GM12878 (cell line): ENCODE results near the gene MESD. TPM values are rescaled to one million over a fixed set of nuclear protein-coding genes. Genes with fewer than 3 reads are reported as not detected.
A peak's percentile ranks its signal among the peaks of the same experiment; 100 is the strongest.

Source experiments
- ATAC-seq: fragments of 200-7000 bp; cut with Tn5 transposase; 3 replicates; pipeline ENCODE4 v1.9.1; 2020; ENCODE audit warnings: mild to moderate bottlenecking, moderate library complexity
- BruUV-seq: library from RNA; stranded (reverse); fragments of 400-500 nt; replicated peaks from 2 replicates; lab custom pipeline; 2021; lab: Mats Ljungman, UMichigan
- CTCF ChIA-PET: fragments of 300-600 bp; sonication (Branson Sonifier 250); formaldehyde crosslinking; extraction: SDS; loops from one replicate; lab custom pipeline; 2021; ENCODE audit warnings: inconsistent platforms; lab: Yijun Ruan, JAX
- POLR2A ChIA-PET: fragments of 350-600 bp; formaldehyde crosslinking; extraction: SDS; loops from one replicate; lab custom pipeline; 2021; ENCODE audit warnings: inconsistent platforms; lab: Charles Lee
- RAD21 ChIA-PET: fragments of 300-600 bp; sonication (Branson Sonifier 250); formaldehyde crosslinking; loops from one replicate; lab custom pipeline; 2023; ENCODE audit warnings: antibody characterized with exemption; ENCODE audit not compliant: unreplicated experiment; lab: Charles Lee
- SMC1A ChIA-PET: fragments of 300-600 bp; sonication (Branson Sonifier 250); formaldehyde crosslinking; loops from one replicate; lab custom pipeline; 2023; ENCODE audit not compliant: unreplicated experiment, uncharacterized antibody; lab: Charles Lee
- DNase-seq: peaks from one replicate; pipeline ENCODE4 v3.0.0-alpha.2; 2011; ENCODE audit warnings: low read depth, low spot score
- FAIRE-seq: peaks from 3 replicates; lab custom pipeline; 2011; peaks lifted over from hg19 to GRCh38; lab: Jason Lieb, UNC
- H2AFZ ChIP-seq: 2 replicates; pipeline ENCODE4 v1.6.0; 2011; ENCODE audit warnings: low read depth, low read length, control low read depth; ENCODE audit not compliant: control insufficient read depth
- H3K27ac ChIP-seq: 2 replicates; pipeline ENCODE4 v1.5.1; 2011; ENCODE audit warnings: control low read depth; ENCODE audit not compliant: control insufficient read depth, insufficient read depth
- H3K27me3 ChIP-seq, 2 experiments: replicated peaks in 1 of 2; 2 replicates each; pipeline versions ENCODE4 v1.6.0 to v1.6.1; 2011; ENCODE audit warnings: low read length in 1 of 2; ENCODE audit not compliant: control insufficient read depth in 2 of 2, insufficient read depth in 2 of 2
- H3K36me3 ChIP-seq, 2 experiments: 2 replicates each; pipeline ENCODE4 v1.5.1; 2011; ENCODE audit warnings: low read length in 1 of 2; ENCODE audit not compliant: control insufficient read depth in 2 of 2, insufficient read depth in 2 of 2
- H3K4me1 ChIP-seq: 2 replicates; pipeline ENCODE4 v1.6.1; 2011; ENCODE audit warnings: mild to moderate bottlenecking, low read length, moderate library complexity, mixed read lengths; ENCODE audit not compliant: control insufficient read depth, insufficient read depth
- H3K4me2 ChIP-seq: 2 replicates; pipeline ENCODE4 v1.6.0; 2011; ENCODE audit warnings: control low read depth; ENCODE audit not compliant: control insufficient read depth, insufficient read depth
- H3K4me3 ChIP-seq: fragments of 200-600 bp; sonication (generic); 2 replicates; pipeline ENCODE4 v1.5.1; 2016
- H3K79me2 ChIP-seq: 2 replicates; pipeline ENCODE4 v1.6.0; 2011; ENCODE audit warnings: low read length; ENCODE audit not compliant: control insufficient read depth, insufficient read depth
- H3K9ac ChIP-seq: 2 replicates; pipeline ENCODE4 v1.8.0; 2011; ENCODE audit warnings: low read length, control low read depth, mixed read lengths; ENCODE audit not compliant: control insufficient read depth, insufficient read depth
- H3K9me3 ChIP-seq: replicated peaks from 3 replicates; pipeline ENCODE4 v1.5.1; 2011; ENCODE audit warnings: mild to moderate bottlenecking, low read length; ENCODE audit not compliant: control insufficient read depth, insufficient read depth
- H4K20me1 ChIP-seq: 2 replicates; pipeline ENCODE4 v1.6.0; 2011; ENCODE audit not compliant: control insufficient read depth, insufficient read depth
- BMI1 ChIP-seq: fragments of 450-650 bp; IDR thresholded peaks from 2 replicates; pipeline ENCODE4 v1.6.1; 2016; ENCODE audit warnings: mild to moderate bottlenecking, moderate library complexity, borderline replicate concordance
- CHD4 ChIP-seq: fragments of 200-600 bp; sonication (generic); IDR thresholded peaks from 2 replicates; pipeline ENCODE4 v1.6.1; 2016; ENCODE audit warnings: mild to moderate bottlenecking
- GATAD2B ChIP-seq: fragments of 450-650 bp; conservative IDR thresholded peaks from 2 replicates; pipeline ENCODE4 v1.6.1; 2017; ENCODE audit warnings: low read depth, mild to moderate bottlenecking, moderate library complexity
- IKZF2 ChIP-seq, 2 experiments: fragments of 450-650 bp; IDR thresholded peaks; 2 replicates each; pipeline ENCODE4 v1.6.1; 2017; ENCODE audit warnings: mild to moderate bottlenecking in 2 of 2, moderate library complexity in 2 of 2
- KDM1A ChIP-seq: fragments of 200-600 bp; sonication (generic); IDR thresholded peaks from 2 replicates; pipeline ENCODE4 v1.6.1; 2016; ENCODE audit warnings: borderline replicate concordance
- MEF2B ChIP-seq: fragments of 450-650 bp; IDR thresholded peaks from 2 replicates; pipeline ENCODE4 v1.6.1; 2018; ENCODE audit warnings: mild to moderate bottlenecking, moderate library complexity; ENCODE audit not compliant: partially characterized antibody, poor library complexity, severe bottlenecking
- RAD21 ChIP-seq: IDR thresholded peaks from 2 replicates; pipeline ENCODE4 v1.6.1; 2011; ENCODE audit warnings: mild to moderate bottlenecking, low read depth, low read length, moderate library complexity; ENCODE audit not compliant: insufficient read depth
- RB1 ChIP-seq: fragments of 450-650 bp; formaldehyde crosslinking; IDR thresholded peaks from 2 replicates; pipeline ENCODE4 v1.6.1; 2017; ENCODE audit warnings: mild to moderate bottlenecking, borderline replicate concordance
- RELA ChIP-seq: fragments of 450-650 bp; IDR thresholded peaks from 2 replicates; pipeline ENCODE4 v1.8.0; 2014; ENCODE audit warnings: borderline replicate concordance; ENCODE audit not compliant: partially characterized antibody
- RUNX3 ChIP-seq: IDR thresholded peaks from 2 replicates; pipeline ENCODE4 v1.6.1; 2012; ENCODE audit warnings: low read length, inconsistent platforms
- SPI1 ChIP-seq: IDR thresholded peaks from 2 replicates; pipeline ENCODE4 v1.6.1; 2011; ENCODE audit warnings: low read depth, mild to moderate bottlenecking, low read length, moderate library complexity, borderline replicate concordance; ENCODE audit not compliant: insufficient read depth
- SUPT20H ChIP-seq: IDR thresholded peaks from 2 replicates; pipeline ENCODE4 v1.6.1; 2011; ENCODE audit warnings: low read depth, mild to moderate bottlenecking, low read length, moderate library complexity, borderline replicate concordance; ENCODE audit not compliant: control insufficient read depth
- SUZ12 ChIP-seq: fragments of 200-600 bp; sonication (generic); IDR thresholded peaks from one replicate; pipeline ENCODE4 v1.6.1; 2018; ENCODE audit warnings: antibody characterized with exemption, mild to moderate bottlenecking; ENCODE audit not compliant: unreplicated experiment
- ZNF207 ChIP-seq: fragments of 450-650 bp; IDR thresholded peaks from 2 replicates; pipeline ENCODE4 v1.6.1; 2014; ENCODE audit warnings: antibody characterized with exemption, mild to moderate bottlenecking, borderline replicate concordance
- WGBS: methylation state at CpG from one replicate; pipeline ENCODE4 v1.1.6; 2016; ENCODE audit warnings: low lambda C conversion rate; ENCODE audit not compliant: insufficient replicate concordance, insufficient coverage; ENCODE audit errors: missing lambda C conversion rate; 5-methylcytosine and 5-hydroxymethylcytosine counted together
- in situ Hi-C: fragments of 300-500 bp; cut with MboI; formaldehyde crosslinking; loops from 9 replicates; pipeline ENCODE4 v1.14.3; 2018; ENCODE audit warnings: mixed read lengths
- intact Hi-C: fragments of 100-400 bp; cut with micrococcal nuclease; formaldehyde crosslinking; loops from one replicate; pipeline ENCODE4 v1.14.2; 2022; ENCODE audit not compliant: unreplicated experiment
- polyA plus RNA-seq, 11 experiments: library from polyadenylated mRNA; depleted of rRNA in 4 of 11; unstranded in 6 of 11; stranded (reverse) in 5 of 11; fragments of >200 nt; fragmentation: Nextera tagmentation in 4 of 11; fragmentation: Illumina TruSeq in 1 of 11; extraction: Ambion mirVana in 4 of 11; extraction: Trizol in 1 of 11; gene quantifications; 1 replicate in 1 of 11; 2 replicates in 10 of 11; pipeline versions ENCODE4 v1.2.1 to v1.2.3, GENCODE V29; 2011 to 2016; ENCODE audit warnings: inconsistent platforms in 2 of 11, missing spikeins in 2 of 11, low read depth in 1 of 11
- total RNA-seq, 4 experiments: library from RNA; depleted of rRNA in 3 of 4; stranded (reverse); fragments of >200 nt in 3 of 4; fragmentation: Illumina TruSeq in 1 of 4; extraction: Trizol in 1 of 4; gene quantifications; 2 replicates each; pipeline versions ENCODE4 v1.2.1 to v1.2.3, GENCODE V29; 2013 to 2021
- TF ChIP-seq, protein P1 (sequence below): fragments of 450-650 bp; IDR thresholded peaks from 2 replicates; pipeline ENCODE4 v1.6.1; 2016; ENCODE audit warnings: mild to moderate bottlenecking, moderate library complexity, borderline replicate concordance

The MESD gene
- total and polyA plus RNA-seq, 10 of the 15 experiments (the other 5 are each of a cell fraction or from before 2014, with no cell fraction given): 10.2 to 39.8 (median 20.9) TPM

DNA sequence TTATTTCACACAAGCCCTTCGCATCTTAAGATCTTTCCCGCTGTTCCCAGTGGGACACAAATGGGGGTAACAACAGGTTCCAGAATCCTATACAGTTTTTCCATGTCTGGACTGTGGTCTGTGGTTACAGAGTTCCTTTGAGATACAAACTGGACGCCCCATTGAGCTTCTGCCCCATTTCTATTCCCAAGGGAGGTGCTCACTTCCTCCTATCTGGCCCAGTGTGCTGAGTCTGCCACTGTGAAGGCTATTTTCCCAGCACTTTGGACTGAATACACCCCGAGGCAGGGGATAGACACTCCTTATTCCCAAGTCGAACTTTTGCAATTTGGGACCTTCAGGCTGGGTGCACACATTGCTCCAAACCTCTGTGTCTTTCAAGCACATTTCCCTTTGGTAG, 44.0 kb downstream of the MESD start:
- ChIA-PET CTCF (no interaction called here), POLR2A (no interaction called here), RAD21 (no interaction called here), SMC1A (interaction anchor here (0.6 to 1.4 kb wide), 3 partner anchors 11 to 70 kb away, joined by 3 to 4 read pairs (median 3); no protein-coding TSS in a partner anchor)
- in situ Hi-C loops (no loop called here), intact Hi-C loops (no loop called here)
- no TSS peak for BruUV-seq
- TF ChIP-seq SPI1: peak; percentile 52; the same call in 1 of the 2 replicates
- TF ChIP-seq RUNX3: 0 out of 2 replicates have a peak, but pooled peaks have one; percentile 7
- TF ChIP-seq SUPT20H: no peak
- no peak for TF ChIP-seq IKZF2 (IDR thresholded peaks at IDR 0.05)
- TF ChIP-seq KDM1A: no peak
- TF ChIP-seq CHD4: no peak
- no peak for TF ChIP-seq RAD21
- TF ChIP-seq RELA: no peak
- no peak for TF ChIP-seq SUZ12
- TF ChIP-seq BMI1: no peak
- peak; percentile 70 for TF ChIP-seq MEF2B
- no peak for TF ChIP-seq ZNF207
- no peak for TF ChIP-seq GATAD2B
- no peak for TF ChIP-seq RB1
- TF ChIP-seq, protein P1, sequence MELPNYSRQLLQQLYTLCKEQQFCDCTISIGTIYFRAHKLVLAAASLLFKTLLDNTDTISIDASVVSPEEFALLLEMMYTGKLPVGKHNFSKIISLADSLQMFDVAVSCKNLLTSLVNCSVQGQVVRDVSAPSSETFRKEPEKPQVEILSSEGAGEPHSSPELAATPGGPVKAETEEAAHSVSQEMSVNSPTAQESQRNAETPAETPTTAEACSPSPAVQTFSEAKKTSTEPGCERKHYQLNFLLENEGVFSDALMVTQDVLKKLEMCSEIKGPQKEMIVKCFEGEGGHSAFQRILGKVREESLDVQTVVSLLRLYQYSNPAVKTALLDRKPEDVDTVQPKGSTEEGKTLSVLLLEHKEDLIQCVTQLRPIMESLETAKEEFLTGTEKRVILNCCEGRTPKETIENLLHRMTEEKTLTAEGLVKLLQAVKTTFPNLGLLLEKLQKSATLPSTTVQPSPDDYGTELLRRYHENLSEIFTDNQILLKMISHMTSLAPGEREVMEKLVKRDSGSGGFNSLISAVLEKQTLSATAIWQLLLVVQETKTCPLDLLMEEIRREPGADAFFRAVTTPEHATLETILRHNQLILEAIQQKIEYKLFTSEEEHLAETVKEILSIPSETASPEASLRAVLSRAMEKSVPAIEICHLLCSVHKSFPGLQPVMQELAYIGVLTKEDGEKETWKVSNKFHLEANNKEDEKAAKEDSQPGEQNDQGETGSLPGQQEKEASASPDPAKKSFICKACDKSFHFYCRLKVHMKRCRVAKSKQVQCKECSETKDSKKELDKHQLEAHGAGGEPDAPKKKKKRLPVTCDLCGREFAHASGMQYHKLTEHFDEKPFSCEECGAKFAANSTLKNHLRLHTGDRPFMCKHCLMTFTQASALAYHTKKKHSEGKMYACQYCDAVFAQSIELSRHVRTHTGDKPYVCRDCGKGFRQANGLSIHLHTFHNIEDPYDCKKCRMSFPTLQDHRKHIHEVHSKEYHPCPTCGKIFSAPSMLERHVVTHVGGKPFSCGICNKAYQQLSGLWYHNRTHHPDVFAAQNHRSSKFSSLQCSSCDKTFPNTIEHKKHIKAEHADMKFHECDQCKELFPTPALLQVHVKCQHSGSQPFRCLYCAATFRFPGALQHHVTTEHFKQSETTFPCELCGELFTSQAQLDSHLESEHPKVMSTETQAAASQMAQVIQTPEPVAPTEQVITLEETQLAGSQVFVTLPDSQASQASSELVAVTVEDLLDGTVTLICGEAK: no peak
- Histone ChIP-seq H3K4me1 (no peaks in the 10 kb centered on the region), H3K9ac (no peak overlapping the region), H3K4me3 (no peak overlapping the region), H2AFZ (no peak overlapping the region), H3K9me3 (no peaks in the 10 kb centered on the region), H3K27me3 (no peaks in the 10 kb centered on the region), H3K27ac (no peak overlapping the region), H3K36me3 (peaks cover 0 to 1% of the 10 kb centered on the region in 2 experiments; a peak in 3 of 4 replicates), H4K20me1 (no peaks in the 10 kb centered on the region), H3K79me2 (no peaks in the 10 kb centered on the region), H3K4me2 (no peak overlapping the region)
- ATAC-seq: peak; percentile 27; the same call in 1 of the 3 replicates
- DNase-seq: no peak
- 51% methylated on average over 5 of the region's 5 CpGs for WGBS
- FAIRE-seq: no peak
